H9 (cell line): Measurements from ENCODE around the gene SLC38A11. TPM values are rescaled to one million over a fixed set of nuclear protein-coding genes. Genes with fewer than 3 reads are reported as not detected.

ENCODE experiments used
- DNase-seq: peaks from one replicate; pipeline ENCODE4 v3.0.0-alpha.2; 2017
- H2AFZ ChIP-seq: one replicate; pipeline ENCODE4 v1.6.1; 2013; ENCODE audit warnings: mild to moderate bottlenecking, low read length, control low read depth, moderate library complexity
- H2AK5ac ChIP-seq: 2 replicates; pipeline ENCODE4 v1.6.1; 2013; ENCODE audit warnings: low read length, control low read depth, mixed read lengths; ENCODE audit not compliant: insufficient read length
- H2BK120ac ChIP-seq: one replicate; pipeline ENCODE4 v1.6.1; 2013; ENCODE audit warnings: low read depth, mild to moderate bottlenecking, low read length, control low read depth, inconsistent platforms; ENCODE audit not compliant: poor library complexity, severe bottlenecking
- H2BK12ac ChIP-seq: 2 replicates; pipeline ENCODE4 v1.6.1; 2013; ENCODE audit warnings: low read length, control low read depth, mixed read lengths, low read depth; ENCODE audit not compliant: insufficient read length
- H2BK15ac ChIP-seq: 2 replicates; pipeline ENCODE4 v1.6.1; 2013; ENCODE audit warnings: low read depth, low read length, control low read depth
- H2BK20ac ChIP-seq: one replicate; pipeline ENCODE4 v1.6.1; 2013; ENCODE audit warnings: low read depth, mild to moderate bottlenecking, low read length, control low read depth, inconsistent platforms; ENCODE audit not compliant: poor library complexity, severe bottlenecking
- H2BK5ac ChIP-seq: 2 replicates; pipeline ENCODE4 v1.6.1; 2013; ENCODE audit warnings: low read length, control low read depth, mixed read lengths; ENCODE audit not compliant: insufficient read length
- H3K14ac ChIP-seq: 2 replicates; pipeline ENCODE4 v1.6.1; 2013; ENCODE audit warnings: low read length, control low read depth; ENCODE audit not compliant: insufficient read depth
- H3K18ac ChIP-seq: 2 replicates; pipeline ENCODE4 v1.6.1; 2013; ENCODE audit warnings: low read depth, mild to moderate bottlenecking, mixed read lengths, low read length, control low read depth; ENCODE audit not compliant: insufficient read length
- H3K23ac ChIP-seq: 2 replicates; pipeline ENCODE4 v1.6.1; 2013; ENCODE audit warnings: low read length, control low read depth, mixed read lengths, low read depth; ENCODE audit not compliant: insufficient read length
- H3K23me2 ChIP-seq: 2 replicates; pipeline ENCODE4 v1.6.1; 2013; ENCODE audit warnings: low read depth, mild to moderate bottlenecking, mixed read lengths, low read length, control low read depth; ENCODE audit not compliant: insufficient read length, poor library complexity, severe bottlenecking
- H3K27ac ChIP-seq: 2 replicates; pipeline ENCODE4 v1.5.1; 2013; ENCODE audit warnings: low read length, control low read depth, mixed read lengths, low read depth; ENCODE audit not compliant: insufficient read length
- H3K27me3 ChIP-seq: 2 replicates; pipeline ENCODE4 v1.6.1; 2013; ENCODE audit warnings: low read length, control low read depth, inconsistent platforms; ENCODE audit not compliant: insufficient read depth
- H3K4ac ChIP-seq: 2 replicates; pipeline ENCODE4 v1.6.1; 2013; ENCODE audit warnings: low read depth, mild to moderate bottlenecking, control low read depth, inconsistent platforms, low read length, moderate library complexity
- H3K4me1 ChIP-seq: 2 replicates; pipeline ENCODE4 v1.6.1; 2013; ENCODE audit warnings: low read length, control low read depth, inconsistent platforms; ENCODE audit not compliant: insufficient read depth
- H3K4me2 ChIP-seq: 2 replicates; pipeline ENCODE4 v1.6.1; 2013; ENCODE audit warnings: low read length, control low read depth, mixed read lengths; ENCODE audit not compliant: insufficient read length, insufficient read depth
- H3K56ac ChIP-seq: 2 replicates; pipeline ENCODE4 v1.6.1; 2013; ENCODE audit warnings: low read depth, mild to moderate bottlenecking, mixed read lengths, low read length, control low read depth; ENCODE audit not compliant: insufficient read length
- H3K79me1 ChIP-seq: 2 replicates; pipeline ENCODE4 v1.6.1; 2013; ENCODE audit warnings: low read depth, mild to moderate bottlenecking, moderate library complexity, low read length, control low read depth, inconsistent platforms; ENCODE audit not compliant: insufficient read depth, poor library complexity, severe bottlenecking
- H3K79me2 ChIP-seq: 2 replicates; pipeline ENCODE4 v1.6.1; 2013; ENCODE audit warnings: low read length, control low read depth, inconsistent platforms; ENCODE audit not compliant: insufficient read depth
- H3K9ac ChIP-seq: 2 replicates; pipeline ENCODE4 v1.6.1; 2013; ENCODE audit warnings: low read length, control low read depth, mixed read lengths; ENCODE audit not compliant: insufficient read length; ENCODE audit errors: extremely low read depth
- H3K9me3 ChIP-seq: one replicate; pipeline ENCODE4 v1.6.1; 2013; ENCODE audit warnings: low read depth, low read length, inconsistent platforms; ENCODE audit not compliant: control insufficient read depth
- H3T11ph ChIP-seq: one replicate; pipeline ENCODE4 v1.6.1; 2013; ENCODE audit warnings: mild to moderate bottlenecking, low read length, control low read depth, inconsistent platforms
- H4K20me1 ChIP-seq: one replicate; pipeline ENCODE4 v1.6.1; 2013; ENCODE audit not compliant: control insufficient read depth, insufficient read length, insufficient read depth
- H4K5ac ChIP-seq: 2 replicates; pipeline ENCODE4 v1.6.1; 2013; ENCODE audit warnings: low read depth, mild to moderate bottlenecking, mixed read lengths, low read length, control low read depth; ENCODE audit not compliant: insufficient read length
- H4K8ac ChIP-seq: replicated peaks from 2 replicates; pipeline ENCODE4 v1.6.1; 2013; ENCODE audit warnings: low read length, control low read depth, mixed read lengths, low read depth; ENCODE audit not compliant: insufficient read length
- H4K91ac ChIP-seq: 2 replicates; pipeline ENCODE4 v1.6.1; 2013; ENCODE audit warnings: low read depth, mild to moderate bottlenecking, moderate library complexity, mixed read lengths, low read length, control low read depth; ENCODE audit not compliant: insufficient read length
- H3K27ac Mint-ChIP-seq, 3 experiments: 2 replicates in 2 of 3; 3 replicates in 1 of 3; pipeline ENCODE4 v1.8.0; 2020 to 2021; ENCODE audit warnings: mixed read lengths in 3 of 3, mild to moderate bottlenecking in 1 of 3, moderate library complexity in 1 of 3
- H3K27me3 Mint-ChIP-seq: 2 replicates; pipeline ENCODE4 v1.8.0; 2021; ENCODE audit warnings: low read depth, mild to moderate bottlenecking, moderate library complexity, mixed read lengths
- H3K36me3 Mint-ChIP-seq, 3 experiments: 2 replicates in 2 of 3; 3 replicates in 1 of 3; pipeline ENCODE4 v1.8.0; 2020 to 2021; ENCODE audit warnings: low read depth in 3 of 3, mixed read lengths in 3 of 3; ENCODE audit not compliant: insufficient read depth in 1 of 3
- H3K4me1 Mint-ChIP-seq, 2 experiments: 2 replicates each; pipeline ENCODE4 v1.8.0; 2020; ENCODE audit warnings: mixed read lengths in 2 of 2
- H3K4me3 Mint-ChIP-seq, 2 experiments: 2 replicates in 1 of 2; 3 replicates in 1 of 2; pipeline ENCODE4 v1.8.0; 2020 to 2021; ENCODE audit warnings: mild to moderate bottlenecking in 2 of 2, mixed read lengths in 2 of 2, moderate library complexity in 1 of 2
- H3K9me3 Mint-ChIP-seq, 2 experiments: 2 replicates in 1 of 2; 3 replicates in 1 of 2; pipeline ENCODE4 v1.8.0; 2020; ENCODE audit warnings: mild to moderate bottlenecking in 2 of 2, mixed read lengths in 2 of 2, moderate library complexity in 1 of 2
- CTCF ChIP-seq: fragments of 200-600 bp; sonication (generic); conservative IDR thresholded peaks from 3 replicates; pipeline ENCODE4 v1.8.0; 2021; ENCODE audit warnings: antibody characterized with exemption, mild to moderate bottlenecking
- WGBS: extraction: QIAGEN DNeasy Blood & Tissue Kit; methylation state at CpG from one replicate; pipeline ENCODE4 v1.1.7; 2013; ENCODE audit warnings: missing lambda C conversion rate, low lambda C conversion rate, mixed read lengths; ENCODE audit not compliant: insufficient read length; ENCODE audit errors: extremely low coverage; 5-methylcytosine and 5-hydroxymethylcytosine counted together
- total RNA-seq: library from RNA; stranded (reverse); gene quantifications from 2 replicates; pipeline ENCODE4 v1.2.1, GENCODE V29; 2021

The SLC38A11 gene
- total RNA-seq, 1 experiment from 2014 or later = not detected

GRCh38 chr2:164969909-164970690 lies 14.8 kb upstream of the SLC38A11 start:
- H3T11ph ChIP-seq = no peak overlapping the region
- no peak overlapping the region for H2AFZ ChIP-seq
- no peak overlapping the region for H4K5ac ChIP-seq
- H2BK15ac ChIP-seq = no peak overlapping the region
- H3K4me2 ChIP-seq = no peak overlapping the region
- Mint-ChIP-seq H3K9me3 (peaks cover 0 to 3% of the 10 kb centered on the region in 2 experiments; a peak in 2 of 5 replicates), H3K4me3 (no peak overlapping the region), H3K36me3 (peaks cover 0 to 10% (median 1%) of the 10 kb centered on the region in 3 experiments; a peak in 3 of 7 replicates), H3K4me1 (peaks cover 12 to 22% of the 10 kb centered on the region in 2 experiments), H3K27me3 (no peaks in the 10 kb centered on the region), H3K27ac (no peak overlapping the region)
- H3K18ac ChIP-seq = no peak overlapping the region
- no peaks in the 10 kb centered on the region for H3K27me3 ChIP-seq
- no peak overlapping the region for H4K91ac ChIP-seq
- H3K9ac ChIP-seq = no peak overlapping the region
- TF ChIP-seq CTCF = no peak
- H3K79me1 ChIP-seq = no peaks in the 10 kb centered on the region
- H3K23me2 ChIP-seq = no peaks in the 10 kb centered on the region
- no peak overlapping the region for H3K56ac ChIP-seq
- H2BK5ac ChIP-seq = no peak overlapping the region
- H4K20me1 ChIP-seq = no peaks in the 10 kb centered on the region
- H4K8ac ChIP-seq = no peak overlapping the region
- peaks cover 3% of the 10 kb centered on the region; the same call in 1 of the 2 replicates for H3K4me1 ChIP-seq
- H2BK12ac ChIP-seq = no peak overlapping the region
- H2BK20ac ChIP-seq = no peak overlapping the region
- no CpG with 5 or more reads among the region's 2 CpGs for WGBS
- no peaks in the 10 kb centered on the region for H3K79me2 ChIP-seq
- no peak overlapping the region for H3K27ac ChIP-seq
- H3K4ac ChIP-seq = no peak overlapping the region
- H2BK120ac ChIP-seq = no peak overlapping the region
- no peak for DNase-seq
- no peak overlapping the region for H3K23ac ChIP-seq
- no peak overlapping the region for H3K14ac ChIP-seq
- no peak overlapping the region for H2AK5ac ChIP-seq
- no peaks in the 10 kb centered on the region for H3K9me3 ChIP-seq
